HG02588 (cell line): ENCODE measurements around the gene TAF11.
"Not testable (repeated sequence)": the region's sequence is repeated elsewhere in the genome, so short reads cannot be mapped to it uniquely, and the experiment has no call there.

Experiments
- ATAC-seq: cut with Tn5 transposase; IDR thresholded peaks from one replicate; pipeline ENCODE4 v1.9.1; 2021; ENCODE audit warnings: mild to moderate bottlenecking, moderate library complexity; ENCODE audit not compliant: unreplicated experiment

TAF11 gene, protein sequence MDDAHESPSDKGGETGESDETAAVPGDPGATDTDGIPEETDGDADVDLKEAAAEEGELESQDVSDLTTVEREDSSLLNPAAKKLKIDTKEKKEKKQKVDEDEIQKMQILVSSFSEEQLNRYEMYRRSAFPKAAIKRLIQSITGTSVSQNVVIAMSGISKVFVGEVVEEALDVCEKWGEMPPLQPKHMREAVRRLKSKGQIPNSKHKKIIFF

DNA sequence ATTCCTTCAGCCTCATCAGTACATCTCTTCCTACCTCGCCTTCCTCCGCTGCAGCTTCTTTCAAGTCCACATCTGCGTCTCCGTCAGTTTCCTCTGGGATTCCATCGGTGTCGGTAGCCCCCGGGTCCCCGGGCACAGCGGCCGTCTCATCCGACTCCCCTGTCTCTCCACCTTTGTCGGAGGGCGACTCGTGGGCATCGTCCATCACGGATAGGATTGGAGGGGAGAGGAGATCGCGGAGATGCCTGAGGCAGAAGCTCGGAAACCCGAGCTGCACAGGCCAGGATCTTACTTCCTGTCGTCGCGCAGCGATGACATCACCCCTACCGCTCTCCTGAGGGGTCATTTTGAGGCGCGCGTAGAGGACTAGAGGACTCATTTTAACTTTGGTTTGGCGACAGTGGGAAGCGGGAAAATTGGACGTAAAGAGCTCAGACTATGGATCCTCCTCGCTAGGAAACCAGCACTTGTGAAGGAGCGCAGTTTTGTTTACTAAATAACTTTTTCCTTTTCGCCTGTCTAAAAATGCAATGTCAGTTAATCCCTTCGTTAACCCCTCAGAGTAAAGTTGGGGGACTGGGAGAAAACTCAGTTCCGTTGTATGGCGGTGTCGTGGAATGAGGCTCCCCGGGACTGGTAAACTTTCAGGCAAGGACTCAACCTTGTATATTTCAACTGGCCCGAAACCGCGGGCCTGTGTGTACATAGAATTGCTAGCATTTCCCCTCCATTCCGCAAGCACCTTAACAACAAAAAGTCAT lies at the start of gene TAF11:
Gene TAF11, minus strand, starts transcription at position 290 of the 761 bp plus-strand sequence. Its CDS starts 85 bp downstream, at position 205.
- ATAC-seq, result peak; percentile 73

DNA sequence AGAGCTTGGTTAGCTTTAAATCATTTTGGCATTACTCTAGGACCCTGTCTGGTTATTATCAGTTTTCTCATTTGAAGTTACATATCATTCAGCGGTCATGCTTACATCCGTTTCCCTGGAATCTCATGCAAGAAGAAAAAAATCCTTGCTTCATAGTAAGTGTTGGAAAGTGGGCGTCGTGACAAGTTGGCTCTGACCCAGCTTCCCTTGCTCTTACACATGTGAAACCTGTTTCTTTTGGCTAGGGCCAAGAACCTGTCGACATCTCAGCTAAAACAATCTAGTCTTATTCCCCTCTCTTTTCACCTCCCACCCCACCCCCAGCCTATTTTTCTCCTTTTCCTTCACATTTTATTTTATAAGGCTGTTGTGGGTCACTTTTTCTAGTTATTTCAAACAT lies 46.7 kb upstream of the TAF11 start:
- no peak for ATAC-seq

DNA sequence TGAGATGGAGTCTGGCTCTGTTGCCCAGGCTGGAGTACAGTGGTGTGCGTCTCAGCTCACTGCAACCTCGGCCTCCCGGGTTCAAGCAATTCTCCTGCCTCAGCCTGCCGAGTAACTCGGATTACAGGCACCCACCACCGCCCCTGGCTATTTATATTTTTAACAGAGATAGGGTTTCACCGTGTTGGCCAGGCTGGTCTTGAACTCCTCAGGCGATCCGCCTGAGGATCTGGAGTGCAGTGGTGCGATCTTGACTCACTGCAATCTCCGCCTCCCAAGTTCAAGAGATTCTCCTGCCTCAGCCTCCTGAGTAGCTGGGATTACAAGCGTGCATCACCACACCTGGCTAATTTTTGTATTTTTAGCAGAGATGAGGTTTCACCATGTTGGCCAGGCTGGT lies 44.4 kb upstream of the TAF11 start:
- ATAC-seq, result not testable (repeated sequence)

DNA sequence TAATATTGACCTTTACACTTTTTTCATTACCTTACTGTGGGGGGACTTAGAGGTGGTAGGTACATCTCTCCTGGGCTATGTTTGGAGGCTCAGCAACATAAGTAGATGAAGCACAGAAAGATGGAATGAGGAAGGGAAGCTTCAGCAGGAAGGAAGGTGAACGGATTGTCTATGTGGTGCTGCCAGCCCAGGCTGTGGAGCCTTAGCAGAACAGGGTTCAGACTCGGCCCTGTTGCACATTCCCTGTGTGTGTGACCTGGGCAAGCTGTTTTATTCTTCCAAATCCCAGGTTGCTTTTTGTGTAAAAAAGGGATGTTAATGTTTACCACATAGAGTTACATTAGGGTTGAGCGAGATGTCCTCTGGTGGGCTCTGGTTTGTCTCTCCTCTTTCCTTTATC lies 42.4 kb upstream of the TAF11 start:
- no peak for ATAC-seq

DNA sequence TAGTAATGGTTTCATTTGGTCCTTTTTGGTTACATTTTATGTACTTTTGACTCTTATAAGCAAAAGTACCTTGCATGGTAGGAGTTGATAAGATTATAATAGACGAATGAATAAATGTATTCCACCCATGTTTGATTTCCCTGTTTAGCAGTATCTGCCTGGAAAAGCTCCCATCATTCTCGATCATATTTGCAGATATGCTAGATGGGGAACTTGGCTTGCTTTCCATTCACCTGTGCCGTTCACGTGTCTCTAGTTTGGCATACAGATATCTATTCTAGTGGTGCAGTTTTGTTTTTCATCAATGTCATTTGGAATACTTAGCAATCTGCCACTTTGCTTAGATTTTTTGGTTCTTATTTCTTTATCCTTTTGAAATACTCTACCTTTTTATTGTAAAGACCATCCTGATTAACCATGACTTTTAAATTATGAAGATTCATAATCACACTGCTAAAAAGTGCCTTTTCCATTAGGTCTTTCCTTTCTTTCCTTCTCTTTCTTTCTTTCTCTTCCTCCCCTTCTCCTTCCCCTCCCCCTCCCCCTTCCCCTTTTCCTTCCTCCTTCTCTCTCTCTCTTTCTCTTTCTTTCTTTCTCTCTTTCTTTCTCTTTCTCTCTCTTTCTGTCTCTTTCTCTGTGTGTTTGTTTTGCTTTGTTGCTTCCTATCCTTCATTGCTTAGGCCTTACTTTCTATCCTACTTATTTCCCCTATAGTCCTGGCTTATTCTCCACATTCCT lies 41.6 kb upstream of the TAF11 start:
- ATAC-seq, result no peak

DNA sequence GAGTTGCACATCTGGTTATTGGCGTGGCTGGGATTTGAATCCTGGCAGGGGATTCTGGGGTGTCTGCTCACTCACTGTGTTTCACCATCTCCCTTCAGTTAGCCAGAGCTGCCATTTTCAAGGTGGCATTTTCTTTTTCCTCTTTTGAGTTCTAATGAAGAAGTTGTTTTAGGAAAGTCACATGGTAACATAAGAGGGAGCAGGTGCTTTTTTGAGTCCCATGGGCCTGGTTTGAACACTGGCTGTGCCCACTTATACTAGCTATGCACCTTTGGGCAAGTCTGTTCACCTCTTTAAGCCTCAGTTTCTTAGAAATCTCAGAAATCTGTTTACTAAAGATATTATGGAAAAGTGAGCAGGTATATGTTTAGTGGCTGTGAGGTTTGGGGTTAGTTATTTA lies 40.9 kb upstream of the TAF11 start:
- ATAC-seq, result no peak

DNA sequence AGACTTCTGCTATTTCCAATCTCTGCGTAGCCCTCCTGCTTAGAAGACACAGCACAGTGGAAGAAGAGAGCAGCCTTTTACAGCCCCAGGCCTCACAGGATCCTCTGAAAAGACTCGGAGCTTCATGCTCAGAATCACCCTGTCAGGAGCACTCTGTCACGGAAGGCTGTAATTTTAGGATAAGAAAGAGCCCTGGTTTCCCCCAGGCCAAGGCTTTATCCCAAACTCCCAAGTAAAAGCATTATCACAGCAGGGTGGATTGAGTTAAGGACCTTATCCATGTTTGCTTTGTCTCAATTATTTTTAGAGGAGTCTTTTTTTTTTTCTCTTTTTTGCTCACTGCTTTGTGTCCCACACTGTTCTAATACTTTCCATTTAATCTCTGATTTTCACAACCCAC lies 40.4 kb upstream of the TAF11 start:
- ATAC-seq, result no peak

DNA sequence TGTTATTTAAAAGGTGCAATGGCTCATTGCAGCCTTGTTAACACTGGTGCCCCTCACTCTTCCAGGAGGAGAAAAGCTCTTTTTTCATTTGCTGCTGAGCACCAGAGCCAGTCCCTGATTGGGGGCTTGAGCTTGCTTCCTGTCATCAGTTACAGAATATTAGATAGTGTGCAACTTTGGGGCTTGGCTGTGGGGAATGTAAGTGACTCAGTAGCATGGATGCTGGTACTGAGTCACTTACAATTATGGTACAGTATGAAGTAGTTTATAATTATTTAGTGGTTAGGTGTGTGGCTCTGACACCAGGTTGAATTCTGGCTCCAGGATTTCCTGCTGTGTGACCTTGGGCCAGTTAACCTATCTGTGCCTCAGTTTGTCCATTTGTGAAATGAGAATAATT lies 38.8 kb upstream of the TAF11 start:
- ATAC-seq, result no peak

DNA sequence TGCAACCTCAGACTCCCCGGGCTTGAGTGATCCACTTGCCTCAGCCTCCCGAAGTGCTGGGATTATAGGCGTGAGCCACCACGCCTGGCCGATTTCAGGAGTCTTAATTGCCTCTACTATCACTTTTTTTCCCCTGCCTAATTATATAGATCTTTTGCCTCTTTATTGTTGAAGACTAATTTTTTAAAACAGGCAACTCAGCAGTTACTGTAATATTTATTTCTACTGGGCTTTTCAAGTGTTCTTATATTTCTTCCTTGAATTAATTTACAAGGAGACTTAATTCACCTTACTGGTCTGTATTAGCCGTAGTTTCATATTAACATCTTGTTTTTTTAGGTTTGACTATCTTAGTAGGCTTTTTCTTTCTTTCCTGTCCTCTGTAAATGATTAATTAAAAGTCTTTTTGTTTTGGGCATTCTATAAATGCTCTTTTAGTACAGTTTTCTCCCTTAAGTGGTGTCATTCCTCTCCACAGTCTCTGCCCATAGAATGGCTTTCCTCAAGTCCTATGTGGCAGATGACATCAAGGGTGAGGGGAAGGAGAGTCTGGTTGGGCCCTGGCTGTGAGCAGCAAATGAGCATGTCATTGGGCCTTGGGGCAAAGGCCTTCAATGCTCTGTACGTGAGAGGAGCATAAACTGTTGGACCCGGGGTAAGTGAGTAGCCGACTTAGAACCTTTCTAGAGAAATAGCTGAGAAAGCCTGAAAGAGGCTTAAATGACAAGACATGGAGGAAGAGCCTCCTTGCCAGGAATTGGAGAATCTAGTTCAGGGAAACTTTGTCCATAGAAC lies 37.2 kb upstream of the TAF11 start:
- ATAC-seq, result no peak

DNA sequence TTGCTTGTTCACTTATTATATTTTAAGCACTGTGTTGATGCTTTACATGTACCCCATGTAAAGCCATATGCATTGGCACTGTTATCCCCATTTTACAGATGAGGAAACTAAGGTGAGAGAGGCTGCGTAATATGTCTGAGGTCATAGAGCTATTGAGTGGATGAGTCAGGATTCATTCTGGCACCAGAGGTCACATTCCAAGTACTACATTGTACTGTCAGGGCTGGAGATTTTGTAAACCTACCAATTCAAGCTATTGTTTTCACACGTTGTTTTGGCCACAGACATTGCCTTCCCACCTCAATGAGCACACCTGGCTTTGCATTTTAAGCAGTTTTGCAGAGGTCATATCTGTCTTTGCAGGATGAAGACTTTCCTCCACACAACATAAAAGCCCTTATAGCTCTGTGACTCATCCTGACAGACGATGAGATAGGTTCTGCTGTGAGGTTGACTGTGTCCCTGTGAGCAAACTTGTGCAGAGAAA lies 34.4 kb upstream of the TAF11 start:
- ATAC-seq, result no peak

DNA sequence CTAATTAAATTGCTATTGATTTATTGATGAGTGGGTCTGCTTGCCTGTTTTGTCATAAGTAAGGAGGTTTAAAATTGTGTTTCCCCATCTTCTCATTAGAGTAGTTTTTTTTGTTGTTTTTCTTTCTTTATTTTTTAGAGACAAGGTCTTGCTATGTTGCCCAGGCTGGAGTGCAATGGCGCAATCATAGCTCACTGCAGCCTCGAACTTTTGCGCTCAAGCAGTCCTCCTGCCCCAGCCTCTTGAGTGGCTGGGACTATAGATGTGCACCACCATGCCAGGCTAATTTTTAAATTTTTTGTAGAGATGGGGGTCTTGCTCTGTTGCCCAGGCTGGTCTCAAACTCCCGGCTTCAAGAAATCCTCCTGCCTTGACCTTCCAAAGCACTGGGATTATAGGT lies 32.3 kb upstream of the TAF11 start:
- no peak for ATAC-seq

DNA sequence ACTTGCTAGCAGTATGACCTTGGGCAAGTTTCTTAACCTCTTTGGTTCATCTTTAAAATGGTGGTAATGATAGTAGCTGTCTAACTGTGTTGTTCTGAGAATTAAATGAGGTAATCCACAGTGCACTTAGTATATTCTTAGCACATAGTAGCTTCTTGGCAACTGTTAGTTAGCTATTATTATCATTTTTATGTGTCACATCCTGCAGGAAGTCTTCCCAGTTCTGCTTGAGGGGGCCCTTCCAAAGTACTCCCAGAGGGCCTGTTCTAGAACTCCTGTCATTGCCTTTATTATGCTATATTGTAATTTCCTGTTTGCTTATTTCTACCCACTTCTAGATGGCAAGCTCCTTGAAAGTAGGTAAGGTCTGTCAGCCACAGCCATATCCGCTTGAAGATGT lies 31.8 kb upstream of the TAF11 start:
- no peak for ATAC-seq

DNA sequence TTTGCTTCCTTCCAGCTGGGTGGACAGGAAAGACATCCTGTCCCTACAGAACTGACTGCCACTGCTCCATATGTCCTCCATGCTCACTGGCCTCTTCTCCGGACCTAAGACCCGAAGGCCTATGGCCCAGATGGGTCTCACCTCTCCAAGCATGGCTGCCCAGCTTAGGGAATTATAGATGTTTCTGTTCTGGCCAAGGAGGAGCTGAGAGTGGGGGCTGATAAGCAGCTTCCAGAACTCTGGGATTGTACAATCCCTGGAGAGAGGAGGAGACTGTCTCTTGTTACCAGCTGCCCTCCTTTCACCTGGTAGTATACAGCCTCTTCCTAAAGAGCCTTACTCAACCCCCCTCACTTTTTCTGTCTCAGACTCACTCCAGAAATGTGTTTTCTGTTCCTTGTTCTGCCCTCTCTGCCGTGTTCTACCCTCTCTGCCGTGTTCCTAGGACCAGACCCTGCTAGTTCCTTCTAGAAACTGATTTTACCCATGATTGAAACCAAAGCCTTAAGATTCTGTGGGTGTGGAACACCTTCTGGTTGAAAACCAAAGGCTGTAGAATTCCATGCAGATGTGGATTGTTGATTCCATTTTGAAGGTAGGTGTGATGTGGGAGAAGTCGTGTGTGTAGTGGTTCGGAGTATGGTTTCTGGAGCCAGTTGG lies 29.9 kb upstream of the TAF11 start:
- ATAC-seq, result no peak

DNA sequence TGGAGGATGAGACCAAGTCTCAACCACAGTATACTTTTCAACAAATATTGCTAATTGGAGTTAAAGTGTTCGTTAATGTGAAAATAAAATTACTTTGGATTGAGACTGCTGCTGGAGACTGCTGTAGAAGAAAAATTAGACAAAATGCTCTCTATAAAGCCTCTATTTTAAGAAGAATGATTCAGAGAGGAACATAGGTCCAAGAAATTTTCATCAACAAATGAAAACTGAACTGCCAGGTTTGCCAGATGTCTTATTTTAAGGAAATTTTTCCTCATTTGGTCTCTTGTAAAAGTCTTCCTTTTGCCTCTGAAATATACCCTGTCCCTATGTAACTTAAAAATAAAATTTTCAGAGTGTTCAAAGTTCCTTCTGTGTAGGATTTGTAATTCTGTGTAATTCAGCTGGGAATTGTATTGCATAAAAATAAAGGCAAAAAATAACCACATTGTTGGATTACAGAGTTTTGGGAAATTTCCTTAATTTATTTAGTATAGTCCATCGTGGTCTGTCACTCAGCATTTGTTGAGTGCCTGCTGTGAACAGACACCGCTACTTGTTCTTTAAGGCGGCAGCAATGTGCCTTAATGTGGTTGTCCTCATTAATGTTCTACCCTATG lies 28.6 kb upstream of the TAF11 start:
- no peak for ATAC-seq

DNA sequence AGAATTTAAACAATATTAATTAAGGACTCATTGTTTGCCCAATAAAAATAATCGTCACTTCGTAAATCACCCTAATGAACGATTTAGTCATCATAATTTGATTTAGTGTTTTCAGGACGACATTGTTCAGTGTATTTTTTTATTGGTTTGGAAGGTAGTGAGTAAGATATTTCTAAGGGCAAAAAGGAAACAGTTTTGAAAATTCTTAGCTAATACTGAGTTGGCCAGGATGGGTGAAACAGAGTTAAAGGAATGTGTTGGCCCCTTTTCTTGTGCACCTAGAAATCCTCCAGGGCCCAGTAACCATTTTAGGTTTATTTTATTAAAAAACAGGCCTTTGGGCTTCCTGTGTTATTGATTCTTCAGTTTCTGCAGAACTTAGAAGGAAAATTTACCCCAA lies 26.5 kb upstream of the TAF11 start:
- ATAC-seq, result no peak

DNA sequence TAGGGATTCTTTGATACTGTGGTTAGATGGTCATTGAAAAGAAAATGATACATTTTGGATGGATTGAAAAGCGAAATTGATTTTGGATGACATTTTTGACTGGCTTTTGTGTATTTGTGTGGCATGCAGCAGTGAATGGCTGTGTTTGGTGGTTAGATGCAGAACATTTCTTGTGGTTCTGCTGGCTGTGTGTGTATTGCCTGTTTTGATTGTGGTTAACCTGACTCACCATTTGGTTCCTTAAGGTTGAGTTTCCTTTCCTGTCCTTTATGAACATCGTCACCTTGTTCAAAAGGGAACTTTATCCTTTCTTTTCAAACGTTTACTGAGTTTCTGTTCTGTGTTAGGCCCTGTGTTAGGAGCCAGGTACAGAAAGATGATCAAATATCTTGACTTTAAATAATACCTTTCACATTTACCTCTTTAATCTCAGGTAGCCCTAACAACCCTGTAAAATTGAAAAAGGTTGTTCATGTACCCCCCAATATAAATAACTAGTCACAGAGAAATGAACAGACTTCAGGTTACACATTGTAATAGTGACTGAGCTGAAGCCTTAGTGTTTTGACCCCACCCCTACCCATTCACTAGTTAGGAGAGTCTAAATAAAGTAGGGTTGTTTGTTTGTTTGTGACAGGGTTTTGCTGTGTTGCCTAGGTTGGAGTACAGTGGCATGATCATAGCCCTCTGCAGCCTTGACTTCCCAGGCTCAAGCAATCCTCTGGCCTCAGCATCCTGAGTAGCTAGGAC lies 25.0 kb upstream of the TAF11 start:
- peak; percentile 55 for ATAC-seq

DNA sequence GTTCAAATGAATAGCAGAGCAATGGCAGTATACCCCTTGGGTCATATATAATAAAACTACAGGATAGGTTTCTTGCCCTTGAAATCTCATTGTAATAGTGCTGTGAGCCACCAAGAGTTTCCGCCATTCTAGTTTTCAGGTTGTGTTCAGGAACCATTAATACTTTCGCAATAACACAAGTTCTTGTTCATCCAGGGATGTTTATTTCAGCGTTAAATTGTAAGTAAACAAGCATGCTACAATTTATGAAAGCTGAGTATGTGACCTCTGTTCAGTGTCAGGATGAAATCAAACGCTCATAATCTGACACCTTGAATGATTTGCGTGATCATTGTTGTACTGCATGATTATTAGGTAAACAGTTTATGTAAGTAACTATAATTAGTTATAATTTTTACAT lies 24.0 kb upstream of the TAF11 start:
- no peak for ATAC-seq

DNA sequence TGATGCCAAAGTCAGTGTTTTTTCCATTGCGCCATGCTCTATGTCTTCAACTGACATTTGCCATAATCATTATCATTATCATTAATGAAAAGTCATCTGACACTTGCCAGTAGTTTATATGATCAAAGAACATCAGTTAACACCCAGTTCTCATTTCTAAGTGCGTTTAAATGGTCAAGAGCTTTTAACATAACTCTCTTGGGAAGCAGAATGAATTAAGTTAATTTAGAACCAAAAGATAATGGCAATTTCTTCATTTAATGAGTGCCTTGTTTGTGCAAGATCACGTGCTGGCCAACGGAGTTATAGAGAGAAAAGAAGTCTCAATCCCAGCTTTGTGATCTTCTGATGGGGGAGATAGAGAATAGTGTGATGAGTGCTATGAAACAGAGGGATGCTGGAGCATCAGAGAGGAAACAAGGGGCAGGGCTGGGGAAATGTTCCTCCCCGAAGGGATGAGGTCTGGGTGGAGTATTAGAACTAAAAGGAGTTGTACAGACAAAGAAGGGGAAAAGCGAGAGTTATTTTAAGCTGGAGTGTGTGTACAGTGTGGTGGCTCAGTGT lies 21.6 kb upstream of the TAF11 start:
- ATAC-seq, result no peak

DNA sequence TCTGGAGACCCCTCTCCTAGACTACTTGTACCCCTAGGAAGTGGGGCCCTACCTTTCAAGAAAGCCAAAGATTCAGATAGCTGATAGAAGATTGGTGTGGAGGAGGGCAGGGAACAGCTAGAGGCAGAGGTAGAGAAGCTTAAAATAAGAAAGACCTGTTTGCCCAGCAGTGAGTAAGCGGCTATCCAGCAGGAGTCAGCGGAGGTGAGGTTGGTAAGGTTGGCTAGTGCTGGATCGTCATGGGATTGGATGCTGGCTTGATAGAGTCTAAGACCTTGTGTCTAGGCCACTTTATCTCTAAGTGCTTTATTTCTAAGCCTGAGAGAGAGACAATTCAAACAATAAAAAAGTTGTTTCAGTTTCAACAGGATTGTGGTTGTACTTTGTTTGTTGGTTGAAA lies 20.4 kb upstream of the TAF11 start:
- no peak for ATAC-seq
